Stomach (tissue), 4 donors: ENCODE results near the gene DLGAP1.

Experiments used
- EP300 ChIP-seq: sonication (generic); formaldehyde crosslinking; IDR thresholded peaks from one replicate; pipeline ENCODE4 v1.6.1; 2017; ENCODE audit warnings: antibody characterized with exemption
- POLR2A ChIP-seq, 4 donors: fragments of 450-650 bp; IDR thresholded peaks; one replicate each; pipeline ENCODE4 v1.6.1; 2016; ENCODE audit warnings: antibody characterized with exemption in 4 of 4, control low read depth in 2 of 4, mild to moderate bottlenecking in 1 of 4, moderate library complexity in 1 of 4
- POLR2AphosphoS5 ChIP-seq, 3 donors: sonication (generic); formaldehyde crosslinking; IDR thresholded peaks; one replicate each; pipeline ENCODE4 v1.6.1; 2016; ENCODE audit warnings: antibody characterized with exemption in 3 of 3
- TF ChIP-seq, protein P1 (sequence below), 7 experiments: fragments of 450-650 bp in 4 of 7; fragments of 200-600 bp in 3 of 7; sonication (generic) in 3 of 7; IDR thresholded peaks; one replicate each; pipeline ENCODE4 v1.5.1; 2016 to 2019; ENCODE audit warnings: antibody characterized with exemption in 7 of 7, control low read depth in 2 of 7, mild to moderate bottlenecking in 1 of 7

DNA sequence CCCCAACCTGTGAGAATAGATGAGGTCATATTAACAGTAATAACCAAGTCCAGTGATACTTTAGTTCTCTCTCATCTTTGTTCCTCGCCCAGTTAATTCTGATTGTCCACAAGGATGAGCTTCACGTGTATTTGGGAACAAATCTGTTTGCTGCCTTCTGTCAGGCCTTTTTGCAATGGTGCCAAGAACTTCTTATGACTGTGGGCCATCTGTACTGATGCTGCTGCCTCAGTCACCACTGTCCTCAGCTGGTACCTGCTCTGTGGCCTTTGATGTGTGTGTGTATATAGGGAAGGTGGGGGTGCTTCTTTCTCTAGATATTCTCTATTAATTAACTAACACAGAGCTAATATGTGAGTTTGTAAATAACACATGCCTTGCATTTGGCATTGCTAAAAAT lies 612.3 kb downstream of the DLGAP1 start:
- TF ChIP-seq, protein P1, sequence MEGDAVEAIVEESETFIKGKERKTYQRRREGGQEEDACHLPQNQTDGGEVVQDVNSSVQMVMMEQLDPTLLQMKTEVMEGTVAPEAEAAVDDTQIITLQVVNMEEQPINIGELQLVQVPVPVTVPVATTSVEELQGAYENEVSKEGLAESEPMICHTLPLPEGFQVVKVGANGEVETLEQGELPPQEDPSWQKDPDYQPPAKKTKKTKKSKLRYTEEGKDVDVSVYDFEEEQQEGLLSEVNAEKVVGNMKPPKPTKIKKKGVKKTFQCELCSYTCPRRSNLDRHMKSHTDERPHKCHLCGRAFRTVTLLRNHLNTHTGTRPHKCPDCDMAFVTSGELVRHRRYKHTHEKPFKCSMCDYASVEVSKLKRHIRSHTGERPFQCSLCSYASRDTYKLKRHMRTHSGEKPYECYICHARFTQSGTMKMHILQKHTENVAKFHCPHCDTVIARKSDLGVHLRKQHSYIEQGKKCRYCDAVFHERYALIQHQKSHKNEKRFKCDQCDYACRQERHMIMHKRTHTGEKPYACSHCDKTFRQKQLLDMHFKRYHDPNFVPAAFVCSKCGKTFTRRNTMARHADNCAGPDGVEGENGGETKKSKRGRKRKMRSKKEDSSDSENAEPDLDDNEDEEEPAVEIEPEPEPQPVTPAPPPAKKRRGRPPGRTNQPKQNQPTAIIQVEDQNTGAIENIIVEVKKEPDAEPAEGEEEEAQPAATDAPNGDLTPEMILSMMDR (IDR thresholded peaks at IDR 0.05) = no peak
- TF ChIP-seq POLR2A (IDR thresholded peaks at IDR 0.05) (no peak), POLR2AphosphoS5 (IDR thresholded peaks at IDR 0.05) (no peak), EP300 (no peak)
